Measurements from ENCODE around the gene AMELY.
"Not testable (repeated sequence)": the region's sequence is repeated elsewhere in the genome, so short reads cannot be mapped to it uniquely, and the experiment has no call there.

The AMELY gene

GRCh38 chrY:6910372-6911252, 940 bp downstream of the AMELY start, which contains the start of gene TBL1Y:
Gene TBL1Y (plus strand): TSS chrY:6910697. CDS start chrY:7025085, 114,388 bp downstream.
- Histone ChIP-seq H3K27ac (no peak within 1 kb of the TSS), H3K9me3 (replicated peaks in 1 of 11) (no peaks in the 10 kb centered on the region), H3K4me3 (no peak within 1 kb of the TSS), H3K36me3 (no peaks in the 10 kb centered on the region), H3K4me1 (no peaks in the 10 kb centered on the region), H3K9ac (no peak within 1 kb of the TSS), H3K4me2 (no peak within 1 kb of the TSS), H3K27me3 (no peaks in the 10 kb centered on the region), H4K20me1 (no peaks in the 10 kb centered on the region)
- no peak for TF ChIP-seq Cebpa-rat (IDR thresholded peaks at IDR 0.05)

GRCh38 chrY:6909856-6910255, 1.7 kb downstream of the AMELY start:
- H3K27me3 ChIP-seq = no peaks in the 10 kb centered on the region
- no peaks in the 10 kb centered on the region for H3K36me3 ChIP-seq
- H3K4me3 ChIP-seq = no peak overlapping the region
- no peak overlapping the region for H3K4me2 ChIP-seq
- no peak for TF ChIP-seq Cebpa-rat (IDR thresholded peaks at IDR 0.05)
- H4K20me1 ChIP-seq = no peaks in the 10 kb centered on the region
- no peaks in the 10 kb centered on the region for H3K9me3 ChIP-seq (replicated peaks in 1 of 11)
- no peaks in the 10 kb centered on the region for H3K4me1 ChIP-seq
- H3K27ac ChIP-seq = no peak overlapping the region
- no peak overlapping the region for H3K9ac ChIP-seq

- H3K36me3 ChIP-seq = no peaks in the 10 kb centered on the region
- H3K9me3 ChIP-seq (replicated peaks in 1 of 11) = no peaks in the 10 kb centered on the region
- no peaks in the 10 kb centered on the region for H3K27me3 ChIP-seq
- H4K20me1 ChIP-seq = no peaks in the 10 kb centered on the region
- H3K9ac ChIP-seq = no peak overlapping the region
- TF ChIP-seq Cebpa-rat (IDR thresholded peaks at IDR 0.05) = no peak
- H3K4me2 ChIP-seq = no peak overlapping the region
- no peak overlapping the region for H3K4me3 ChIP-seq
- H3K27ac ChIP-seq = no peak overlapping the region
- H3K4me1 ChIP-seq = no peaks in the 10 kb centered on the region
These were observed 2.4 kb downstream of the AMELY start for GRCh38 chrY:6909118-6909521.

GRCh38 chrY:6908021-6908420, 3.5 kb downstream of the AMELY start:
- not testable (repeated sequence) for H3K4me3 ChIP-seq; H3K36me3 ChIP-seq; H3K4me1 ChIP-seq; H3K9ac ChIP-seq; H4K20me1 ChIP-seq; H3K27ac ChIP-seq; H3K27me3 ChIP-seq; H3K9me3 ChIP-seq (replicated peaks in 1 of 11); H3K4me2 ChIP-seq

- no peak overlapping the region for H3K27ac ChIP-seq
- H3K27me3 ChIP-seq = no peaks in the 10 kb centered on the region
- H3K4me3 ChIP-seq = no peak overlapping the region
- no peak for TF ChIP-seq Cebpa-rat (IDR thresholded peaks at IDR 0.05)
- H3K4me2 ChIP-seq = no peak overlapping the region
- no peak overlapping the region for H3K9ac ChIP-seq
- H4K20me1 ChIP-seq = no peaks in the 10 kb centered on the region
- no peaks in the 10 kb centered on the region for H3K9me3 ChIP-seq (replicated peaks in 1 of 11)
- no peaks in the 10 kb centered on the region for H3K4me1 ChIP-seq
- H3K36me3 ChIP-seq = no peaks in the 10 kb centered on the region
These were observed 4.0 kb downstream of the AMELY start for GRCh38 chrY:6907591-6907990.

GRCh38 chrY:6902116-6902515, 9.4 kb downstream of the AMELY start:
- not testable (repeated sequence) for H3K4me3 ChIP-seq; H4K20me1 ChIP-seq; H3K9me3 ChIP-seq (replicated peaks in 1 of 11); H3K9ac ChIP-seq; H3K27ac ChIP-seq; H3K4me2 ChIP-seq; H3K36me3 ChIP-seq; H3K4me1 ChIP-seq; H3K27me3 ChIP-seq

GRCh38 chrY:6895236-6895635, 16.3 kb downstream of the AMELY start:
- H3K9ac ChIP-seq = no peak overlapping the region
- H3K9me3 ChIP-seq (replicated peaks in 1 of 11) = no peaks in the 10 kb centered on the region
- no peaks in the 10 kb centered on the region for H3K27me3 ChIP-seq
- H3K4me2 ChIP-seq = no peak overlapping the region
- no peaks in the 10 kb centered on the region for H3K36me3 ChIP-seq
- H3K4me1 ChIP-seq = no peaks in the 10 kb centered on the region
- no peaks in the 10 kb centered on the region for H4K20me1 ChIP-seq
- no peak for TF ChIP-seq Cebpa-rat (IDR thresholded peaks at IDR 0.05)
- H3K4me3 ChIP-seq = no peak overlapping the region
- no peak overlapping the region for H3K27ac ChIP-seq

GRCh38 chrY:6894496-6894895, 17.1 kb downstream of the AMELY start:
- Histone ChIP-seq H3K27me3 (no peaks in the 10 kb centered on the region), H3K4me3 (no peak overlapping the region), H4K20me1 (no peaks in the 10 kb centered on the region), H3K36me3 (no peaks in the 10 kb centered on the region), H3K9ac (no peak overlapping the region), H3K27ac (no peak overlapping the region), H3K4me2 (no peak overlapping the region), H3K9me3 (replicated peaks in 1 of 11) (no peaks in the 10 kb centered on the region), H3K4me1 (no peaks in the 10 kb centered on the region)
- no peak for TF ChIP-seq Cebpa-rat (IDR thresholded peaks at IDR 0.05)

GRCh38 chrY:6849384-6849783, 62.2 kb downstream of the AMELY start:
- Histone ChIP-seq H3K4me1 (no peaks in the 10 kb centered on the region), H3K27me3 (no peaks in the 10 kb centered on the region), H3K4me2 (no peak overlapping the region), H3K27ac (no peak overlapping the region), H3K4me3 (no peak overlapping the region), H3K9me3 (replicated peaks in 1 of 11) (no peaks in the 10 kb centered on the region), H3K36me3 (no peaks in the 10 kb centered on the region), H3K9ac (no peak overlapping the region), H4K20me1 (no peaks in the 10 kb centered on the region)
- TF ChIP-seq Cebpa-rat (IDR thresholded peaks at IDR 0.05) = no peak

- not testable (repeated sequence) for H4K20me1 ChIP-seq; H3K27ac ChIP-seq; H3K36me3 ChIP-seq; H3K9me3 ChIP-seq (replicated peaks in 1 of 11); H3K4me2 ChIP-seq; H3K4me1 ChIP-seq; H3K27me3 ChIP-seq; H3K4me3 ChIP-seq; H3K9ac ChIP-seq
These were observed 68.9 kb downstream of the AMELY start for GRCh38 chrY:6842650-6843049.

Data from BLaER1 treated with 17β-estradiol and CSF1 and Interleukin-3, amounts not matched to agents 10 nM and 100 nM (cell line).